ENCODE measurements around the gene ATP10B.

DNA sequence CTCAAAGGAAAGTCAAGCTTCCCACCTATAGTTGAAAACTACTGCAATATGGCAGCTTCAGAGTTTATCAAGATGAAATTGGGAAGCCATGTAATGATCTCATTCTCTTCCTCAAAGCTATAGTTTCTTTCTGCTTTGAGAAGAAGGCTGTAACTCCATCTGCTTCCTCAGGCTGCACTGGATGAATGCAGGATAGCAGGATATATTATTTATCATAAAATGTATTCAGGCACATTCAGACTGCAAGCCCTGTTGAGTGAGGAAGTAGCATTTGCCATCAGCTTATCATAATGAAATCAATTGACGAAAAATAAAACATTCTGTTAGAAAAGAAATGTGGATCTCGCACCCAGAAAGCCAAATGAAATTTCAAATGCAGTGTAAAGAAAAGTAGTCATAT lies 560 bp downstream of the ATP10B start:
- TF ChIP-seq, protein P1, sequence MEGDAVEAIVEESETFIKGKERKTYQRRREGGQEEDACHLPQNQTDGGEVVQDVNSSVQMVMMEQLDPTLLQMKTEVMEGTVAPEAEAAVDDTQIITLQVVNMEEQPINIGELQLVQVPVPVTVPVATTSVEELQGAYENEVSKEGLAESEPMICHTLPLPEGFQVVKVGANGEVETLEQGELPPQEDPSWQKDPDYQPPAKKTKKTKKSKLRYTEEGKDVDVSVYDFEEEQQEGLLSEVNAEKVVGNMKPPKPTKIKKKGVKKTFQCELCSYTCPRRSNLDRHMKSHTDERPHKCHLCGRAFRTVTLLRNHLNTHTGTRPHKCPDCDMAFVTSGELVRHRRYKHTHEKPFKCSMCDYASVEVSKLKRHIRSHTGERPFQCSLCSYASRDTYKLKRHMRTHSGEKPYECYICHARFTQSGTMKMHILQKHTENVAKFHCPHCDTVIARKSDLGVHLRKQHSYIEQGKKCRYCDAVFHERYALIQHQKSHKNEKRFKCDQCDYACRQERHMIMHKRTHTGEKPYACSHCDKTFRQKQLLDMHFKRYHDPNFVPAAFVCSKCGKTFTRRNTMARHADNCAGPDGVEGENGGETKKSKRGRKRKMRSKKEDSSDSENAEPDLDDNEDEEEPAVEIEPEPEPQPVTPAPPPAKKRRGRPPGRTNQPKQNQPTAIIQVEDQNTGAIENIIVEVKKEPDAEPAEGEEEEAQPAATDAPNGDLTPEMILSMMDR (conservative IDR thresholded peaks at IDR 0.05) = no peak
- no peak for TF ChIP-seq ZFX (IDR thresholded peaks at IDR 0.05)
